Neuronal stem cell (in vitro differentiated cells): ENCODE measurements around the gene NEU4.
A peak's percentile ranks its signal among the peaks of the same experiment; 100 is the strongest.

Source experiments
- DNase-seq: peaks from one replicate; pipeline ENCODE4 v3.0.0-alpha.2; 2013; ENCODE audit warnings: low spot score
- H2AFZ ChIP-seq: one replicate; pipeline ENCODE4 v1.6.1; 2013; ENCODE audit warnings: mild to moderate bottlenecking, low read length, inconsistent platforms
- H2AK5ac ChIP-seq: 2 replicates; pipeline ENCODE4 v1.6.1; 2013; ENCODE audit warnings: low read depth, mild to moderate bottlenecking, inconsistent platforms, low read length, moderate library complexity, mixed read lengths
- H2BK120ac ChIP-seq: 2 replicates; pipeline ENCODE4 v1.6.1; 2013; ENCODE audit warnings: low read depth, mild to moderate bottlenecking, inconsistent platforms, low read length, moderate library complexity, mixed read lengths
- H2BK12ac ChIP-seq: one replicate; pipeline ENCODE4 v1.6.1; 2013; ENCODE audit warnings: low read length, inconsistent platforms
- H2BK15ac ChIP-seq: 2 replicates; pipeline ENCODE4 v1.6.1; 2013; ENCODE audit warnings: mild to moderate bottlenecking, low read length, inconsistent platforms, mixed read lengths
- H2BK5ac ChIP-seq: one replicate; pipeline ENCODE4 v1.6.1; 2013; ENCODE audit warnings: inconsistent platforms, mild to moderate bottlenecking, low read length, moderate library complexity
- H3K14ac ChIP-seq: one replicate; pipeline ENCODE4 v1.6.1; 2013; ENCODE audit warnings: low read length, inconsistent platforms
- H3K18ac ChIP-seq: 2 replicates; pipeline ENCODE4 v1.6.1; 2013; ENCODE audit warnings: low read length, inconsistent platforms
- H3K23ac ChIP-seq: 2 replicates; pipeline ENCODE4 v1.6.1; 2013; ENCODE audit warnings: low read depth, mild to moderate bottlenecking, mixed read lengths, low read length, inconsistent platforms; ENCODE audit not compliant: poor library complexity
- H3K27ac ChIP-seq: replicated peaks from 3 replicates; pipeline ENCODE4 v1.5.1; 2013; ENCODE audit warnings: low read length, inconsistent platforms
- H3K27me3 ChIP-seq, 3 experiments: 2 replicates each; pipeline ENCODE4 v1.6.1; 2013; ENCODE audit warnings: low read length in 3 of 3, mild to moderate bottlenecking in 2 of 3, inconsistent platforms in 1 of 3, low read depth in 1 of 3, mixed read lengths in 1 of 3, moderate library complexity in 1 of 3; ENCODE audit not compliant: control insufficient read depth in 3 of 3, insufficient read depth in 3 of 3
- H3K36me3 ChIP-seq, 2 donors: replicated peaks in 1 of 2; 2 replicates each; pipeline ENCODE4 v1.6.1; 2013; ENCODE audit warnings: low read length in 2 of 2; ENCODE audit not compliant: control insufficient read depth in 2 of 2, insufficient read depth in 2 of 2
- H3K4ac ChIP-seq: 2 replicates; pipeline ENCODE4 v1.6.1; 2013; ENCODE audit warnings: inconsistent platforms, mild to moderate bottlenecking, low read length, moderate library complexity
- H3K4me1 ChIP-seq, 2 donors: 1 replicate in 1 of 2; 2 replicates in 1 of 2; pipeline ENCODE4 v1.6.1; 2013; ENCODE audit warnings: low read length in 2 of 2, low read depth in 1 of 2; ENCODE audit not compliant: control insufficient read depth in 2 of 2, insufficient read depth in 1 of 2
- H3K4me2 ChIP-seq: one replicate; pipeline ENCODE4 v1.6.1; 2013; ENCODE audit warnings: mild to moderate bottlenecking, low read length, inconsistent platforms; ENCODE audit not compliant: insufficient read depth, poor library complexity, severe bottlenecking
- H3K4me3 ChIP-seq, 2 donors: 2 replicates each; pipeline ENCODE4 v1.5.1; 2013; ENCODE audit warnings: low read length in 2 of 2, mild to moderate bottlenecking in 2 of 2, inconsistent platforms in 1 of 2, moderate library complexity in 1 of 2
- H3K79me1 ChIP-seq: one replicate; pipeline ENCODE4 v1.6.1; 2013; ENCODE audit warnings: low read depth, mild to moderate bottlenecking, inconsistent platforms, low read length, moderate library complexity
- H3K9ac ChIP-seq: one replicate; pipeline ENCODE4 v1.6.1; 2013; ENCODE audit warnings: mild to moderate bottlenecking, low read depth, low read length, inconsistent platforms; ENCODE audit not compliant: poor library complexity
- H3K9me3 ChIP-seq, 2 donors: replicated peaks in 1 of 2; 2 replicates each; pipeline versions ENCODE3 to v1.6.1; 2013; ENCODE audit warnings: low read length in 2 of 2, mild to moderate bottlenecking in 2 of 2, inconsistent platforms in 1 of 2, low read depth in 1 of 2, mixed read lengths in 1 of 2, moderate library complexity in 1 of 2; ENCODE audit not compliant: control insufficient read depth in 2 of 2, insufficient read depth in 1 of 2
- H4K8ac ChIP-seq: one replicate; pipeline ENCODE4 v1.6.1; 2013; ENCODE audit warnings: low read depth, mild to moderate bottlenecking, inconsistent platforms, low read length, moderate library complexity
- H4K91ac ChIP-seq: one replicate; pipeline ENCODE4 v1.6.1; 2013; ENCODE audit warnings: low read length, low read depth, mild to moderate bottlenecking, inconsistent platforms; ENCODE audit not compliant: poor library complexity
- WGBS, 2 donors: extraction: QIAGEN DNeasy Blood & Tissue Kit; methylation state at CpG; one replicate each; pipeline ENCODE4 v1.1.7; 2013; ENCODE audit warnings: missing lambda C conversion rate in 2 of 2, mixed read lengths in 1 of 2; ENCODE audit not compliant: insufficient read length in 2 of 2, insufficient replicate concordance in 1 of 2; ENCODE audit errors: extremely low coverage in 2 of 2; 5-methylcytosine and 5-hydroxymethylcytosine counted together

NEU4 gene

GRCh38 chr2:241851325-241852115 lies 42.5 kb downstream of the NEU4 start:
- Histone ChIP-seq H3K23ac (no peak overlapping the region), H3K9ac (no peak overlapping the region), H3K4ac (peak overlapping the region; percentile 23), H2AK5ac (peak overlapping the region; percentile 20), H2BK12ac (no peak overlapping the region), H4K8ac (peak overlapping the region; percentile 65), H4K91ac (no peak overlapping the region), H2AFZ (no peak overlapping the region), H3K4me1 (peaks cover 0 to 6% of the 10 kb centered on the region in 2 donors), H3K14ac (peak overlapping the region; percentile 71), H2BK5ac (peak overlapping the region; percentile 13), H3K79me1 (no peaks in the 10 kb centered on the region), H3K27ac (no peak overlapping the region), H2BK15ac (no peak overlapping the region), H3K4me3 (no peak overlapping the region), H3K4me2 (no peak overlapping the region), H3K18ac (peak overlapping the region; percentile 85), H3K9me3 (no peaks in the 10 kb centered on the region), H3K27me3 (peaks cover 0 to 28% (median 0%) of the 10 kb centered on the region in 3 experiments), H2BK120ac (no peak overlapping the region), H3K36me3 (no peaks in the 10 kb centered on the region)
- DNase-seq: no peak
- WGBS, 2 donors: no CpG with 5 or more reads among the region's 26 CpGs

GRCh38 chr2:241852116-241852980 lies 43.4 kb downstream of the NEU4 start:
- peak overlapping the region; percentile 54 for H2BK15ac ChIP-seq
- no peak overlapping the region for H3K4me2 ChIP-seq
- no peak overlapping the region for H3K4ac ChIP-seq
- H3K27me3 ChIP-seq: peaks cover 0 to 31% (median 0%) of the 10 kb centered on the region in 3 experiments
- no peaks in the 10 kb centered on the region for H3K36me3 ChIP-seq
- no peak for DNase-seq
- no peak overlapping the region for H4K91ac ChIP-seq
- peak overlapping the region; percentile 35 for H3K18ac ChIP-seq
- no peak overlapping the region for H2BK120ac ChIP-seq
- H3K14ac ChIP-seq: peak overlapping the region; percentile 38
- no peak overlapping the region for H3K27ac ChIP-seq
- peak overlapping the region; percentile 30 for H2BK12ac ChIP-seq
- H2BK5ac ChIP-seq: no peak overlapping the region
- WGBS, 2 donors: no CpG with 5 or more reads among the region's 39 CpGs
- H3K23ac ChIP-seq: peak overlapping the region; percentile 80
- H2AK5ac ChIP-seq: peak overlapping the region; percentile 95
- H3K4me1 ChIP-seq: peaks cover 0 to 6% of the 10 kb centered on the region in 2 donors
- H3K9ac ChIP-seq: peak overlapping the region; percentile 70
- H3K79me1 ChIP-seq: no peaks in the 10 kb centered on the region
- no peak overlapping the region for H4K8ac ChIP-seq
- no peak overlapping the region for H3K4me3 ChIP-seq
- H3K9me3 ChIP-seq: no peaks in the 10 kb centered on the region
- no peak overlapping the region for H2AFZ ChIP-seq

DNA sequence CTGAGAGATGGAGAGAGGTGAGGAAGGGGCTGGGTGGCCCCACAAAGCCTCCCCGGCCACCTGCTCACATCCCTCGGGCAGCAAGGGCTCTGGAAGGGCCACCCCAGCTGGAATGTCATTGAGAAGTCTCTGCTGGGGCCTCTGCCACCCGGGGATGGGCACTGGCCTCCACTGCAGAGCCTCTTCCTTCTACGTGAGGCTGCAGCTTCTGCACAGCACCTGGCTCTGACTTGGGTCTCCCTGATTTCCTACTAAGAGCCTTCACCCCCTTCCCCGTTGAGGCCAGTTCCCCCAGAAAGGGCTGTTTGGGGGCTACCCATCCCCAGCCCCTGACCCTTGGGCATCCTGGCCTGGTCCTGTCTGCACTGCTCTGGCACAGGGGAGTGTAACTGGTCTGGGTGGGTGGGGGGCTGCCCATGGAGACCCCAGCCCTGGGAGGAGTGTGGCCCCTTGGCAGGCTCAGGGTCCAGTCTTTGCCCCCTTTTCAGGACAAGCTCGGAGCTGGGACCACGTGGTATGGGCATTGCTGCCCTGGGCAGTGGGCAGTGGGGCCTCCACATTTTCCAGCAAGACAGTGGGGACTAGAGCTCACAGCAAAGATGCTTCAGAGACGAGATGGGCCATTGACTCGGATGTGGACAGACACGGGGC lies 44.1 kb downstream of the NEU4 start:
- H3K9me3 ChIP-seq: no peaks in the 10 kb centered on the region
- no peak overlapping the region for H2AFZ ChIP-seq
- no peaks in the 10 kb centered on the region for H3K79me1 ChIP-seq
- WGBS, 2 donors: no CpG with 5 or more reads among the region's 10 CpGs
- H3K4ac ChIP-seq: no peak overlapping the region
- H4K8ac ChIP-seq: no peak overlapping the region
- H3K4me1 ChIP-seq: peaks cover 0 to 6% of the 10 kb centered on the region in 2 donors
- peak overlapping the region; percentile 35 for H3K18ac ChIP-seq
- no peak overlapping the region for H2BK12ac ChIP-seq
- H3K14ac ChIP-seq: no peak overlapping the region
- no peak overlapping the region for H2BK120ac ChIP-seq
- H4K91ac ChIP-seq: peak overlapping the region; percentile 53
- H3K4me3 ChIP-seq: no peak overlapping the region
- no peak for DNase-seq
- no peak overlapping the region for H3K4me2 ChIP-seq
- H2AK5ac ChIP-seq: peak overlapping the region; percentile 95
- no peaks in the 10 kb centered on the region for H3K36me3 ChIP-seq
- H2BK5ac ChIP-seq: no peak overlapping the region
- H3K9ac ChIP-seq: no peak overlapping the region
- H3K27ac ChIP-seq: no peak overlapping the region
- H2BK15ac ChIP-seq: peak overlapping the region; percentile 54
- peaks cover 0 to 31% (median 0%) of the 10 kb centered on the region in 3 experiments for H3K27me3 ChIP-seq
- H3K23ac ChIP-seq: no peak overlapping the region
